GM10266 (cell line): ENCODE measurements around the gene SNX18.

Experiments
- DNase-seq: peaks from one replicate; pipeline ENCODE4 v3.0.0; 2012; ENCODE audit errors: extremely low spot score
- TF ChIP-seq, protein P1 (sequence below): IDR thresholded peaks from 2 replicates; pipeline ENCODE4 v1.5.1; 2012; ENCODE audit warnings: mild to moderate bottlenecking, low read depth; ENCODE audit not compliant: control insufficient read depth, insufficient read depth; ENCODE audit errors: missing control alignments

The SNX18 gene

DNA sequence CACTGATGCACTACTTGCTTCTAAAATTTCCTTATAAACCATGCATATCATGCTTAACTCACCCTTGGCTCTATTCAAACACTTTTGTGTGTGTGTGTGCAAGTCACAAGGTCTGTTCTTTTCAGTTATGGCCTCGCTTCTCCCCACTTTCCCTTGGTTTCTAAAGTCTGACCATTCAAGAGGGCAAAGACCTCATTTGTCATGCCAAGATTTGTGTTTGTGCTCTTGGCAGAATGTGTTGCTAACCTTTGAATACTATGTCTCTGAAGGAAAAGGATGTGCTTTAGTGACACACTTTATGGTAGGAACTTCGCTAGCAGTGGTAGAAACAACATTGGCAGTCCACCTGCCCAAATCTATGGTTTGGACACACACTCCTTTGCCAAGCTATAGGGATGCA lies 50.4 kb downstream of the SNX18 start:
- DNase-seq: no peak
- TF ChIP-seq, protein P1, sequence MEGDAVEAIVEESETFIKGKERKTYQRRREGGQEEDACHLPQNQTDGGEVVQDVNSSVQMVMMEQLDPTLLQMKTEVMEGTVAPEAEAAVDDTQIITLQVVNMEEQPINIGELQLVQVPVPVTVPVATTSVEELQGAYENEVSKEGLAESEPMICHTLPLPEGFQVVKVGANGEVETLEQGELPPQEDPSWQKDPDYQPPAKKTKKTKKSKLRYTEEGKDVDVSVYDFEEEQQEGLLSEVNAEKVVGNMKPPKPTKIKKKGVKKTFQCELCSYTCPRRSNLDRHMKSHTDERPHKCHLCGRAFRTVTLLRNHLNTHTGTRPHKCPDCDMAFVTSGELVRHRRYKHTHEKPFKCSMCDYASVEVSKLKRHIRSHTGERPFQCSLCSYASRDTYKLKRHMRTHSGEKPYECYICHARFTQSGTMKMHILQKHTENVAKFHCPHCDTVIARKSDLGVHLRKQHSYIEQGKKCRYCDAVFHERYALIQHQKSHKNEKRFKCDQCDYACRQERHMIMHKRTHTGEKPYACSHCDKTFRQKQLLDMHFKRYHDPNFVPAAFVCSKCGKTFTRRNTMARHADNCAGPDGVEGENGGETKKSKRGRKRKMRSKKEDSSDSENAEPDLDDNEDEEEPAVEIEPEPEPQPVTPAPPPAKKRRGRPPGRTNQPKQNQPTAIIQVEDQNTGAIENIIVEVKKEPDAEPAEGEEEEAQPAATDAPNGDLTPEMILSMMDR: no peak

DNA sequence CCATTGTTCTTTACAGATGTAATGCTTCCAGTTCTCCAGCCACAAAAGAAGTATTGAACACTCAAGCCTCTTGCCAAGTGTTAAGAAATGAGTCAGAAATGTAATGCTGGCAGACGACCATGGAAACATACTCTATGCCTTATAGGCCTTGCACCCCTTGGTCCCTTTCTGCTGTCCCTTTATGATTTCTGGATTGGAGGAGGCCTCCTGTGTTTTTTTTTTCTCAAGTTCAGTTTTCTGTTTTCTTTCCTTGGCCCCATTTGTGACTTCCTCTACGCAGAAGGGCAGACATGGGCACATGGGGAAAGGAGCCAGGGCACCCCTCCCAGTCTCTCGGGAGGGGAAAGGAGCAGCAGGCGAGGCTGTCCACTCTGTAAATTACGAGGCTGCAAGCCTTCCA lies 53.4 kb downstream of the SNX18 start:
- DNase-seq: no peak
- TF ChIP-seq, protein P1: no peak

DNA sequence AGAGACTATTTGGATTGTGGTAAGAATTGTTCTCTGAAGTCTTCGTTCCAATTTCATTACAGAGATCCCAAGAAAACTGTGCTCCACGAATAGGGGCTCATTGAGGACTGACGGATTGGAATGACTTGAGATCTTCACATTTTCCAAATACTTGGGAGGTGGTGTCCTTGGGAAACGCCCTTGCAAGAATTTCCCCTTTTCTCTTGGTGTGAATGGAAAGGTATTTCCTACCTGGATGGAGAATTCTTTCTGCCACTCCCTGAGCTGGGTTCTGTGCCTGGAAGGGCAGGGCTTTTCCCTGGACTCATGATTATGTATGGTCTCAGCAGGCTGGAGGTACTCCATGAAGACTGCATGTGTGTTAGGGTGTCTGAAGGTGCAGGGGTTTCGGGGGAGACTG lies 53.9 kb downstream of the SNX18 start:
- DNase-seq: no peak
- TF ChIP-seq, protein P1: no peak

DNA sequence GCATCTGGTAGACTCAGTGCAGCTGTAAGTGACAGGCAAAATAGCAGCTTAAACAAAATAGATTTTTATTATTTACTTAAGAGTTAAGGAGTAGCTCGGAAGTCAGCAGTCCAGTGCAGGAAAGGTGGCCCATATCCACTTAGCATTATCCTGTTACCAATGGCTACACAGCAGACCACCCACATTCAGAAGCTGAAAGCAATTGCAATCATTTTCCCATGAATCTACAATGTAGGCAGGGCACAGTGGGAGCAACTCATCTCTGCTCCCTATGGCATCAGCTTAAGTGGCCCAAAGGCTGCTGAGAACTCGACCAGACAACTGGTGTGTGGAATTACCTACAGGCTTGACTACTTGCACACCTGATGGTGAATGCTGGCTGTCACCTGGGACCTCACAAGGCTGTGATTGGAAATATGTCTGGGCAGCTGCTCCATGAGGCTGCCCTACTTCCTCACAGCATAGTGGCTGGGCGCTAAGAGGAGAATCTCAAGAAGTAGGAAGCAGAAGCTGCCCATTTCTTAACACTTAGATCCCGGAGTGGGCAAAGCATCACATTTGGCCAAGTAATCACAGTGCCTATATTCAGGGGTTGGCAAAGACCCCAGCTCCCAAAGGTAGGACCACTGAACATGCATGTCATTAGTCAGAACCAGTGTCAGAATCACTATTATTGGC lies 56.4 kb downstream of the SNX18 start:
- no peak for DNase-seq
- TF ChIP-seq, protein P1: no peak

DNA sequence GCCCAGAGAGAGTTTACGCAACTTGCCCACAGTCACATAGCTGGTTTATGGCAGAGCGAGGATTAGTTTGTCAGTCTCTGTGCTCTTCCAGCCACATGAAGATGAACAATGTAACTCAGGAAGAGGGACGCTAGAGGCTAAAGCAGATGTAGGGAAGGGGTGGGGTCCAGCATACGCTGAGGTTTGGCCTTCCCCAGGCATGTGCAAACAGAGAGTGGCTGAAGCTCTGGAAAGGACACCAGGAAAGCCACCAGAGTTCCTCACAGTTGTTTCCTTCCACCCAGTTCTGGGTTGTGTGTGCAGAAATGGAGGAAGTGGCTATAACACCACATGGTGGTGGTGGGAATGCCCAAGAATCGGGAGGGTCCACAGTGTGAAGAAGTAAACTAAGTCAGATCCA lies 60.0 kb downstream of the SNX18 start:
- no peak for DNase-seq
- TF ChIP-seq, protein P1: no peak

DNA sequence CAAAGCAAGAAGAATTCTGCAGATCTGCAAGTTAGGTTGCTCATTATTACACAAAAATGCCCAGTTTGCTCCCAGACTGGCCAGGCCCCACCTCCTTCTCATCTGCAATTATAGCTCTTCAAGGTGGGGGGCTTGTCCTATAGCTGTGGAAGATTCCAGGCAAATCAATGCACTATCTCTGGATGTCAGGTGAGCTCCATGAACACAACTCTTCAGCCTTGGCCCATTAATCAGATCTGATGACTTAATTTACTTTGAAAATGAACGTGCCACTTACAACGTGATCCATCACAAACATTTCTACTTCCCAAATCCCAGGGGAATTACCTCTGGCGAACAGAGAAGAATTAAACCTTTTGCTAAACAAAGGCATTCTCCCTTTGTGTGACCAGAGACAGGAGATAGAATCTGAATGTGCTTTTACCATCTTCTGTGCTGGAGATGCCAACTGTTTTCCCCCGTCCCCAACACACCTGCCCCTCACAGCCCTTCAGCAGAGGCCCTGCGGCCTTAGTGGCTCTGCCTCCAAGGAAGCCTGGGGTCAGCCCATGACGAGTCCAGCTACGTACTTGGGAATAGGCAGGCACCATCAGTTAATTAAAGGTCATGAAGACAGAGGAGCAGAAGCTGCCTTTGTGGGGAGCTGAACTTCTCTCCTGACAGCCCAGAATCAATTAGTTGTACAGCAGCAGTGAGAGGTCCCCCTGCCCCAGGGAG lies 60.5 kb downstream of the SNX18 start:
- TF ChIP-seq, protein P1: no peak
- no peak for DNase-seq
